Keratinocyte (primary cell): Measurements from ENCODE around the gene USP20. TPM values are rescaled to one million over a fixed set of nuclear protein-coding genes. Genes with fewer than 3 reads are reported as not detected.

Experiments used
- DNase-seq: peaks from one replicate; pipeline ENCODE4 v3.0.0-alpha.2; 2011; ENCODE audit warnings: low read depth, missing footprints, low spot score
- FAIRE-seq: peaks from 2 replicates; lab custom pipeline; 2011; peaks lifted over from hg19 to GRCh38; lab: Jason Lieb, UNC
- H2AFZ ChIP-seq: 2 replicates; pipeline ENCODE4 v1.6.0; 2012; ENCODE audit warnings: low read length, control low read depth, inconsistent platforms; ENCODE audit not compliant: control insufficient read depth
- H3K27ac ChIP-seq: 2 replicates; pipeline ENCODE4 v1.5.1; 2011; ENCODE audit warnings: low read length; ENCODE audit not compliant: control insufficient read depth, insufficient read depth
- H3K27me3 ChIP-seq: 3 replicates; pipeline ENCODE4 v1.6.0; 2011; ENCODE audit warnings: low read length; ENCODE audit not compliant: control insufficient read depth, insufficient read depth; ENCODE audit errors: extremely low read depth
- H3K36me3 ChIP-seq, 2 experiments: 2 replicates in 1 of 2; 3 replicates in 1 of 2; pipeline ENCODE4 v1.5.1; 2011; ENCODE audit warnings: low read length in 2 of 2, mild to moderate bottlenecking in 1 of 2; ENCODE audit not compliant: control insufficient read depth in 2 of 2, insufficient read depth in 2 of 2; ENCODE audit errors: extremely low read depth in 1 of 2
- H3K4me1 ChIP-seq: 3 replicates; pipeline ENCODE4 v1.5.1; 2011; ENCODE audit warnings: low read length; ENCODE audit not compliant: control insufficient read depth, insufficient read depth; ENCODE audit errors: extremely low read depth
- H3K4me2 ChIP-seq: 3 replicates; pipeline ENCODE4 v1.6.0; 2011; ENCODE audit warnings: low read depth, low read length; ENCODE audit not compliant: control insufficient read depth, insufficient read depth; ENCODE audit errors: extremely low read depth
- H3K4me3 ChIP-seq, 3 experiments: fragments of 200-600 bp in 1 of 3; sonication (generic) in 1 of 3; 2 replicates in 2 of 3; 3 replicates in 1 of 3; pipeline ENCODE4 v1.5.1; 2011 to 2016; ENCODE audit warnings: low read length in 3 of 3, mild to moderate bottlenecking in 3 of 3, control low read depth in 2 of 3, inconsistent platforms in 1 of 3, low read depth in 1 of 3, mixed read lengths in 1 of 3, mixed run types in 1 of 3, moderate library complexity in 1 of 3; ENCODE audit not compliant: control insufficient read depth in 2 of 3, insufficient read depth in 2 of 3; ENCODE audit errors: extremely low read depth in 1 of 3
- H3K79me2 ChIP-seq: 2 replicates; pipeline ENCODE4 v1.6.0; 2012; ENCODE audit warnings: low read length; ENCODE audit not compliant: control insufficient read depth, insufficient read depth
- H3K9ac ChIP-seq: 3 replicates; pipeline ENCODE4 v1.6.0; 2011; ENCODE audit warnings: low read length; ENCODE audit not compliant: control insufficient read depth, insufficient read depth; ENCODE audit errors: extremely low read depth
- H3K9me1 ChIP-seq: 3 replicates; pipeline ENCODE4 v1.6.0; 2011; ENCODE audit warnings: low read length; ENCODE audit not compliant: control insufficient read depth, insufficient read depth; ENCODE audit errors: extremely low read depth
- H3K9me3 ChIP-seq: 2 replicates; pipeline ENCODE4 v1.5.1; 2012; ENCODE audit warnings: low read depth, low read length; ENCODE audit not compliant: control insufficient read depth
- H4K20me1 ChIP-seq: 3 replicates; pipeline ENCODE4 v1.6.0; 2011; ENCODE audit warnings: low read length; ENCODE audit not compliant: control insufficient read depth, insufficient read depth; ENCODE audit errors: extremely low read depth
- CTCF ChIP-seq, 3 experiments: IDR thresholded peaks in 1 of 3; conservative IDR thresholded peaks in 1 of 3; optimal IDR thresholded peaks in 1 of 3; 2 replicates in 2 of 3; 3 replicates in 1 of 3; pipeline versions ENCODE3 to v1.5.1; 2011; ENCODE audit warnings: low read length in 3 of 3, mild to moderate bottlenecking in 3 of 3, moderate library complexity in 2 of 3, control low read depth in 1 of 3, inconsistent platforms in 1 of 3; ENCODE audit not compliant: insufficient read depth in 2 of 3; ENCODE audit errors: extremely low read depth in 1 of 3
- EZH2 ChIP-seq: IDR thresholded peaks from one replicate; pipeline ENCODE4 v1.6.1; 2012; ENCODE audit warnings: inconsistent platforms, mild to moderate bottlenecking, low read length, moderate library complexity
- dilution Hi-C: fragments of 300-500 bp; cut with MboI; formaldehyde crosslinking; loops from one replicate; pipeline ENCODE4 v1.7.0; 2020; ENCODE audit warnings: low sequenced_read_pairs; ENCODE audit not compliant: extremely low pct_ligation_motif_present
- polyA plus RNA-seq, 5 experiments: library from polyadenylated mRNA; depleted of rRNA in 3 of 5; stranded (reverse) in 3 of 5; stranded (forward) in 1 of 5; unstranded in 1 of 5; fragments of >200 nt; gene quantifications; 1 replicate in 1 of 5; 2 replicates in 3 of 5; 3 replicates in 1 of 5; pipeline versions ENCODE4 v1.2.1 to v1.2.3, GENCODE V29; 2011 to 2012; ENCODE audit warnings: missing spikeins in 2 of 5, low read depth in 1 of 5, low replicate concordance in 1 of 5

The USP20 gene
- polyA plus RNA-seq, 1 donor (not counting 4 experiments of a cell fraction or from before 2014, with no cell fraction given): 6.4 TPM

GRCh38 chr9:129828969-129829368 lies 6.3 kb upstream of the USP20 start:
- H3K27ac ChIP-seq: no peak overlapping the region
- FAIRE-seq (no peak), DNase-seq (no peak)
- peaks cover 7% of the 10 kb centered on the region for H3K79me2 ChIP-seq
- no peak overlapping the region for H3K4me3 ChIP-seq
- no peak overlapping the region for H3K4me2 ChIP-seq
- H4K20me1 ChIP-seq: no peaks in the 10 kb centered on the region
- H3K36me3 ChIP-seq: peaks cover 13 to 16% of the 10 kb centered on the region in 2 experiments
- H3K27me3 ChIP-seq: no peaks in the 10 kb centered on the region
- H3K9me3 ChIP-seq: no peaks in the 10 kb centered on the region
- no peak overlapping the region for H2AFZ ChIP-seq
- H3K4me1 ChIP-seq: peaks cover 3% of the 10 kb centered on the region
- dilution Hi-C loops: no loop called here
- no peak for TF ChIP-seq CTCF (optimal IDR thresholded peaks at IDR 0.05 in 1 of 3, IDR thresholded peaks at IDR 0.05 in 1 of 3, conservative IDR thresholded peaks at IDR 0.05 in 1 of 3; ENCODE audit: extremely low read depth in 1 of 3, insufficient read depth in 2 of 3, low read length in 3 of 3)
- no peak for TF ChIP-seq EZH2
- H3K9ac ChIP-seq: no peak overlapping the region
- no peaks in the 10 kb centered on the region for H3K9me1 ChIP-seq

GRCh38 chr9:129832982-129833381 lies 2.3 kb upstream of the USP20 start:
- no peaks in the 10 kb centered on the region for H4K20me1 ChIP-seq
- no peak for FAIRE-seq
- H3K27ac ChIP-seq: no peak overlapping the region
- H3K9ac ChIP-seq: no peak overlapping the region
- dilution Hi-C loops: no loop called here
- H3K36me3 ChIP-seq: peaks cover 11 to 15% of the 10 kb centered on the region in 2 experiments
- H3K9me1 ChIP-seq: no peaks in the 10 kb centered on the region
- no peak overlapping the region for H3K4me3 ChIP-seq
- H2AFZ ChIP-seq: no peak overlapping the region
- no peak for DNase-seq
- H3K9me3 ChIP-seq: no peaks in the 10 kb centered on the region
- no peak for TF ChIP-seq CTCF (optimal IDR thresholded peaks at IDR 0.05 in 1 of 3, IDR thresholded peaks at IDR 0.05 in 1 of 3, conservative IDR thresholded peaks at IDR 0.05 in 1 of 3; ENCODE audit: extremely low read depth in 1 of 3, insufficient read depth in 2 of 3, low read length in 3 of 3)
- TF ChIP-seq EZH2: no peak
- peaks cover 15% of the 10 kb centered on the region for H3K4me1 ChIP-seq
- peaks cover 18% of the 10 kb centered on the region for H3K79me2 ChIP-seq
- no peaks in the 10 kb centered on the region for H3K27me3 ChIP-seq
- H3K4me2 ChIP-seq: no peak overlapping the region
